ENCODE measurements around the gene DTNB.
A peak's percentile ranks its signal among the peaks of the same experiment; 100 is the strongest.
"Not testable (repeated sequence)": the region's sequence is repeated elsewhere in the genome, so short reads cannot be mapped to it uniquely, and the experiment has no call there.

DTNB gene

DNA sequence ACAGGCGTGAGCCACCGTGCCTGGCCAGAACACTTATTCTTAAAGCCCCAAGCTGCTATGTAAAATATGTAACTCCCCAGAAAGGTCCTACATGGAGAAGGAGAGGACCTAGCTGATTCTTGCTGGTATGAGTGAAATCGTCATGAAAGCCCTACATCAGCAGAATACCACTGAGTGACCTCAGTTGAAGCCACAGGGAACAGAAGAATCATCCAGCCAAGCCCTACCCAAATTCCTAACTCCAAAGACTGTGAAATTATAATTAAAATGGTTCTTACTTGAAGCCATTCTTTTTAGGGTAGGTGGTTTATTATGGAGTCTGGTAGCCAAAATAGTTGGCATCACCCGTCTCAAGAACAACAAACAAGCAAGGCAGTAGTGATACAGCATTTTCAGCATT, 4.5 kb upstream of the DTNB start:
- DNase-seq: no peak

GRCh38 chr2:25674077-25674362, 643 bp upstream of the DTNB start:
- no peak for DNase-seq

DNA sequence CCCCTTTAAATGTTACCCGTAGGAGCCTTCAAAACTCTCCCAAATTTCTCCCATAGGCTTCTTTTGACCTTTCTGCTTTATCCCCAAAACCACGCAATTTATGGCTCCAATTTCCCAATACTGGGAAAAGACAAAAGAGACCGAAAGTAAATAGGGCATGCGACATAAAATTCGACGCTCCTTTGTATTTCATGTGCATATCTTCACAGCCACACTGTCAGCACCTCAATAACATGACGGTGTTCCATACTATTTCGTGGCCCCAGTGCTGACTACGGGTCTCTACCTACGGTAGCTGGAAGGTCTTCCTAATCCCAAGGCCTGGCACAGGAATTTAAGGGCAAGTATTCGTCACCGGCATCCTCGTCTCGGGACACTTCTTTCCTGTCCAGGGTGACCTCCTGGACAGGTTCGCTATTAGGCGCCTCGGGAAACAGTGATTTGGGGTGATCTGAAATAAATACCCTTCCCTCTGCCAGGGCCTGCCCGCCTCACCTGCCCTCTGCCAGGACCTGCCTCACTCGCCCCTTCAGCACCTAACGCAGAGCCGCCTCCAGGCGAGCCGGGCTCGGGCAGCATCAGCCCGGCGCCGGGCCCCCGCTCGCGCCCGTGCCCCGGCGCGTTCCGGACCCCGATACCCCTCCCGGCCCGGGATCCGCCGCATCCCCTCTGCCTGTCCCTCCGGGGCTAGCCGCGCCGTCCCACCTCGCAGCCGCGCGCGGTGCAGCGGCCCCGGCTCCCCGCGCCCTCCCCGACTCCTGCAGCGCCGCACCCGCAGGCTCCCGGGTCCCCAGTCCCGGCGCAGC, 680 bp downstream of the DTNB start:
- DNase-seq: peak; percentile 52

GRCh38 chr2:25671622-25672021, 1.8 kb downstream of the DTNB start:
- no peak for DNase-seq

DNA sequence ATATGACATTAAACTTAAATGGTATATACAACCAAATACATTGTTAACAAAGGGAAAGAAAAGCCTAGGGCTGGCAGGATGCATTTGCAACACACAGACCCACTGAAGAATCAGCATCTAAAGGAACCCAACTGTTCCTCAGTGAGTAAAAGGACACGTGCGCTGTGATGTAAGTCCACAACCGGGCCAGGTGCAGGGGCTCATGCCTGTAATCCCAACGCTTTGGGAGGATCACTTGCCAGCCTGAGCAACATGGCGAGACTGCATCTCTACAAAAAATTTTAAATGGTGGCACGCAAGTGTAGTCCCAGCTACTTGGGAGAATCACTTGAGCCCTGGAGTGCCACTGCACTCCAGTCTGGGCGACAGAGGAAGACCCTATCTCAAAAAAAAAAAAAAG, 3.9 kb downstream of the DTNB start:
- no peak for DNase-seq

DNA sequence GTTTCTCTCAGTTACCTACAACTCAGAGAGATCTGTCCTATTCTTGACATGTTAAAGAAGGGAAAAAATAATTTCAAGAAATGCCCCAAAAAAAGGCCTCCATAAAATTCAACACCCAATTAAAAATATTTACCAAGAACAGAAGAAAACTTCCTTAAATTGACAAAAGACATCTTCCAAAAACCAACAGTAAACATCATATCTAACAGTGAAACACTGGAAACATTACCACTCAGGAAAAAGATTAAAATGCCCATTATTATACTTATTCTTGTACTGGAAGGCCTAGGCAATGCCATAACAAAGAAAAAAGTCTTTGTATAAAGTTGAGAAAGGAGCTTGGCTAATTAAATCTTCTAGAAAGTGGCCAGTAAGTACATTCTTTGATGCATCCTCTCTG, 7.2 kb downstream of the DTNB start:
- no peak for DNase-seq

- not testable (repeated sequence) for DNase-seq
These were observed 7.9 kb downstream of the DTNB start for GRCh38 chr2:25665429-25665828.

DNA sequence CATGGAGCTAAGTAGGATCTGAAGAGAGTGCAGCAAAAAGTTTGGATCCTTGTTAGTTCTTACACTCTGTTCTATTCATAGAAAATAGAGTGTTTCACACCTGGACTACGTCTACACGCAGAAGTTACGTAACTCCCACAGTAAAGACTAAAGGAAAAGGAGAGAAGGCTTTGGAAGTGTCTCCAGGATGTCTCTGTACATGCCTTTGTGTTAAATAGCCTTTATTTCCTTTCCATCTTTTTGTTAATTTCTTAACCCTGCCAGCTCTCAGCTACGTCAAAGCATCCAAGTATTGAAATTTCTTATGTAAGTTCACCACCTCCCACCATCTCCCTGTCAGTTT, 8.4 kb downstream of the DTNB start:
- no peak for DNase-seq

- DNase-seq: no peak
These were observed 9.0 kb downstream of the DTNB start for GRCh38 chr2:25664183-25664964.

DNA sequence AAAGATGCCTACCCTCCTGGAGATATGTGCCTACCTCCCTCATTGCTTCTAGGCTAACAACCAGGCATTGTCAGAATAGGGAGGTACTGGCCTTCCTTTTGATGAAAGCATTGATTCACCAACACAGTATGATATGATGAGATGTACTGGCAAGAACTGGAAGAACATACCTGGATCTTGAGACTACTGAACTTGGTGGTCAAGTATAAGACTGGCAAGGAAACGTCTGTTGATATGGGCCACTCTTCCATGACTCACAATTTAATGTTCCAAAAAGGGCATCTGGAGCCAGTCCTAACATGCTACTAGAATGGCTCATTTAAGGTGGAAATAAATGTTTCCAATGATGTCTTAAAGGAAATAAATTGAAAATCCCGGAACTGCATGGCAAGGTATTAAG, 18.1 kb downstream of the DTNB start:
- DNase-seq: no peak

GRCh38 chr2:25654801-25655200, 18.6 kb downstream of the DTNB start:
- no peak for DNase-seq

DNA sequence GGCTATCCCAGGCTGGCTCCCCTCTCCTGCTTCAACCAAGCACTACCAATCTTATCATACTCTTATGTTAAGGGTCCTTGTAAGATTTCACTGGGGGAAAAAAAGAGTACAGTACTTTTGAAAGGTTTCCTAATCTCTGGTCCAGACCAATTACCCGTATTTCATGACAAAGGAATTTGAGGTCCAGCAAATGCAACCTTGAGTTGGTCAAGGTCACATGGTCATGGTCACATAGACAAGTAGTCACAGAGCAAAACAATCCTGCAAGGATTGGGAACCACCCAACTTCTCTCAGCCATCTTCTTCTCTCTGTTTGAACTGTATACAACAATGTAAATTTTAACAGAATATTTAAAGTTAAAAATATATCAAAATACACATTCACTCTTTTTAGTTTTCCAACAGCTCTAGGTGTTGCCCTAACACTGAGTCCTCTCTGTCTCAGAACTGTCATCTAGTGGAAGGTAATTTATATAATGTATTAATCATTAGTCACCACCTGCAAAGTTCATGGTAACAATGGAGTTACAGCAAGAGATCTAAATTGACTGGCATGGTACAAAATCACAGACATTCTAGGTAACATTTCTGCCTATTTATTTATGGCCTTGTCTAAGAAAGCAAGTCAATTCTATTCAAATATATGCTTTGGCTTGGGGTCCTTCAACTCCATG, 21.5 kb downstream of the DTNB start:
- DNase-seq: no peak

DNA sequence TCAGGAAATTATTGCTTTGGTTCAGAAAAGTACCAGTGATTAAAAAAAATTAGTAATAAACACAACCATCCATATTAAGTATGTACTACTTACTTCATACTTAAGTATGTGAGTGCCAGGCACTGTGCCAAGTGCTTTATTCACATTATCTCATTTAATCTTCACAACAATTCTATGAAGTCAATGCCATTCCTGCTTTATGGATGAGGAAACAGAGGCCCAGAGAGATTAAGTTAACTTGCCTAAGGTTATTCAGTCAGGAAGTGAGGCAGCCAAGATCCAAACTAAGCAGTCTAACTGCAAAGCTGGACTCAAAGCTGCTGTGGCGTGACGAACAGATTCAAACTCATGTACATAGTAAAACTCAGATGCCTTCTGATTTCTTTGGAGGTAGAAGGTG, 22.3 kb downstream of the DTNB start:
- no peak for DNase-seq

DNA sequence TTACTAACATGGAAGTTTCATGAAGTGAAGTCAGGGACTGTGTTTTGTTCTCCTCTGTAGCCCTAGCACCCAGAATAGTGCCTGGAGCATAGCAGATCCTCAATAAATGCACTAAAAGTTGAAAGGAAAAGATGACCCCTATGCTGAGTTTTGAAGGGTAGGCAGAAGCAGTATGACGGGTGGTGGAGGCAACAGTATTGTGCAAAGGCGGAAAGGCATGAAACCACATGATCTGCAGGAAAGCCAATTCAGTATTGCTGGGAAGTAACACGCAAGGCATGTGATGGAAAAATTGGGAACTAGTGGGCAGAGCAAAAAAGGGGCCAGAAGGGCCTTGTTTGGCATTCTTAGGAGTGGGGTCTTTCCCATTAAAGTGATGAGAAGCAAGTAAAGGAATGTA, 23.1 kb downstream of the DTNB start:
- DNase-seq: no peak

DNA sequence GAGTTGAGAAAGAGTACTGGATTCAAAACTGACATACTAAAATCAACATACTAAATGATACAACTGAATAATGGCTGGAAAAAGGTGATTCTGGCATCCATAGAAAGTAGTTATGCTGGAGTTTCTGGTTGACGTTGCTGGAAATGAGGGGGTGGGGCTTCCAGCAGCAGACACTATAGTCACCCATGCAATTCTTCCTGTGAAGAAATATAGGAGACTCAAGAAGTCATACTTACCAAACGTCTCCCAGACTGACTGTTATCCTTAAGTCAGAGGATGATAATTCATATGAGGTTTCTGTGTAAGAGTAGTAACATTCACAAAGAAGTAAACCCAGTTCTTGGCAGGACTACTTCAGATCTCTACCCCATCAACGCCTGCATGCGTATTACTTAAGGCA, 23.6 kb downstream of the DTNB start:
- no peak for DNase-seq

DNA sequence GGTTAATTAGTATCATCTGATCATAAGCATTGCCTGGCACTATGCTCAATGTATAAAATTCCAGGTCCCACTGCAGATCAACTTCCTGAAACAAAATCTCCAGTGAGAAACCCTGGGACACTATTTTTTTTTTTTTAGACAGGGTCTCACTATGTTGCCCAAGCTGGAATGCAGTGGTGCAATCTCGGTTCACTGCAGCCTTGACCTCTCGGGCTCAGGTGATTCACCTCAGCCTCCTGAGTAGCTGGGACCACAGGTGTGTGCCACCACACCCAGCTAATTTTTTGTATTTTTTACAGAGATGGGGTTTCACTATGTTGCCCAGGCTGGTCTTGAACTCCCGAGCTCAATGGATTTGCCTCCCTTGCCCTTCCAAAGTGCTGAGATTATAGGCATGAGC, 31.1 kb downstream of the DTNB start:
- DNase-seq: no peak

DNA sequence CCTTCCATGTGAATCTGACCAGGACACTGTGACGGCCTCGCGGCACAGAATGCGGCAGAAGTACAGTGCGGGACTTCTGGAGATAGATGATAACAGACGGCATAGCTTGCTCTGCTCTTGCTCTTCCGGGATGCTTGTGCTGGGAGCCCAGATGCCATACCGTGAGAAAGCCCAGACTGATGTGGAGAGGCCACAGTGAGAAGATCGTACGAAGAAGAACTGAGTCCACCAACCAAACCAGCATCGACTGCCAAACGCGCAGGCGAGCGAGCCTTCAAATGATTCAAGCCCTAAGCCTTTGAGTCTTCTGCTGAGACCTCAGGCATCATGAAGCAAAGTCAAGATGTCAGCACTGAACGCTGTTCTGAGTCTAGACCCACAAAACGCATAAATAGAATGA, 33.7 kb downstream of the DTNB start:
- no peak for DNase-seq

DNA sequence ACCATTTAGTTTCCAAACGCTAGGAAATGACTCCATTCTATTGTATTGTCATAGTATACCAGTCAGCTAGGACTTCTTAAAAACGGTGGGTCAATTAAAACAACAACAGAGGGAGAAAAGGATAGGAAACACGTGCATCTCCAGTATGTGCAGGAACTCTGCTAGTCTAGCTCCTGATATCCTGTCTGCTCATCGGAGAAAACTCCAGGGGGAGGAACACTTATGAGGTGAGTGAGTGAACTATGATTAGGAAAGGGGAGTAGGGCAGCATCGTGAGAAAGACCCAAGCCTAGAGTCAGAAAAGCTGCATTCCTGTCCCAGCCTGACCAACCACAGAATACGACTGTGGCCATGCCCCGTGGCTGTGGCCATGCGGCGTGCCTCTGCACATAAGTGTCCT, 34.2 kb downstream of the DTNB start:
- DNase-seq: no peak

- no peak for DNase-seq
These were observed 37.6 kb downstream of the DTNB start for GRCh38 chr2:25635797-25636196.

- DNase-seq: not testable (repeated sequence)
These were observed 39.6 kb downstream of the DTNB start for GRCh38 chr2:25633801-25634200.

DNA sequence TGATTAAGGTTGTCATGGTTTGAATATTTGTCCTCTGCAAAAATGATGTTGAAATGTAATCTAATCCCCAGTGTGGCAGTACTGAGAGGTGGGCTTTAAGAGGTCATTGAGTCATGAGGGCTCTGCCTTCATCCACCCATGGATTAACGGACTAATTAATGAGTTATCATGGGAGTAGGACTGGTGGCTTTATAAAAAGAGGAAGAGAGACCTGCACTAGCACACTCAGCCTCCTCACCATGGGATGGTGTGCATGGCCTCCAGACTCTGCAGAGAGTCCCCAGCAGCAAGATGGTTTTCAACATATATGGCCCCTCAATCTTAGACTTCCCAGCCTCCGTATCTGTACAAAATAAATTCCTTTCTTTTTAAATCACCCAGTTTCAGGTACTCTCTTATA, 41.0 kb downstream of the DTNB start:
- DNase-seq: no peak

DNA sequence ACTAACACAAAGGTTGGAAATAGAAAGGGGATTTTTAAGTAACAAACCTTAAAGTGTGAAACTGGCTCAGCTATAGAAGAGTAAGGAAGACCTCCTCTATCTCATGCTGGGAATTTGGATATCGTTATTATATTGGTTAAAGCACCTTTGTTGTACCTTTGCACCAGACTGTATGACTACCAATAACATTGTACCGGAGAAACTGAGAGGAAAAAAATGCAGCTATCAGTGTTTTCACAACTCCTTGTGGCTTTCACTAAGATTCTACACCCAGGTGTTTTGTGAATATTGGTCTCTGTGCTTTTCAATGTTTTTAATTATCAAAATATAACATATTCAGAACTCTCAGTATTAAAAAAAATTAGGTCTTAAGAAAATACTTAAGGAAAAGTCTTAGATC, 48.7 kb downstream of the DTNB start:
- DNase-seq: no peak

DNA sequence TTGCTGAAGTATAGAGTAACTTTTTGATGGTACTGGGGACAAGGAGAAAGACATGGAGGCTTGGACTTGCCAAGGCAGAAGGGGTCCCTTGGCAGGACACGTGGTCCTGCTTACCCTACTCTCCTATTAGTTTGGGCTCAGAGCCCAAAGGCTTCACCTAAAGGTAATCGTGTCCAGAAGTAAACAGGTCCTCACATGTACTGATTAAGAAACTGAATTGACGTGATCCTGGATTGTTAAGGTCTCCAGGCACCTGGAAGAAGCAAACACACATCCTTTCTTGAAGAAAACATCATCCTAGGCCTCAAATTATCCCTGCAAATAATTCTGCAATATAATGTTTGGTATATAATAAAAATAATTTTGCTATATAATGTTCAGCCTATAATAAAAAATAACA, 50.0 kb downstream of the DTNB start:
- DNase-seq: no peak

DNA sequence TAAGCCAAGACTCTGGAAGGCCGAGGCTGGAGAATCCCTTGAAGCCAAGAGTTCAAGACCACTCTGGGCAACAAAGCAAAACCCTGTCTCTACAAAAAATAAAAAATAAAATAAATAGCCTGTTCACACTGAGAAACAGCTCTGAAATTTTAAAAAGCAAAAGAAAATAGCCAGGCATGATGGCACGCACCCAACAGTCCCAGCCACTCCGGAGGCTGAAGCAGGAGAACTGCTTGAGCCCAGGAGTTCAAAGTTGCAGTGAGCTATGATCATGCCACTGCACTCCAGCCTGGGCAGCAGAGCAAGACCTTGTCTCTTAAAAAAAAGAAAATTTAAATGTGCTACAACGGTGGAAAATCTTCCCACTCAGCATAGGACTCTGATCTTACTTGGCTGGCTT, 52.7 kb downstream of the DTNB start:
- no peak for DNase-seq
